SK-N-SH (cell line): ENCODE data around the gene EPX. TPM values are rescaled to one million over a fixed set of nuclear protein-coding genes. Genes with fewer than 3 reads are reported as not detected.

Experiments used
- CTCF ChIA-PET: fragments of 300-600, 350-600 bp; formaldehyde crosslinking; extraction: SDS; loops from one replicate; lab custom pipeline; 2021; lab: Yijun Ruan, JAX
- POLR2A ChIA-PET: fragments of 350-600 bp; sonication (Branson Sonifier 250); formaldehyde crosslinking; extraction: SDS; loops from one replicate; lab custom pipeline; 2020; ENCODE audit warnings: antibody characterized with exemption, inconsistent platforms; lab: Yijun Ruan, JAX
- DNase-seq: peaks from one replicate; pipeline ENCODE4 v3.0.0; 2012
- H2AFZ ChIP-seq: fragments of 200-600 bp; sonication (generic); 2 replicates; pipeline ENCODE4 v1.8.1; 2016; ENCODE audit warnings: antibody characterized with exemption, mild to moderate bottlenecking, low read depth
- H3F3A ChIP-seq: fragments of 200-600 bp; sonication (generic); replicated peaks from 2 replicates; pipeline ENCODE3; 2016; ENCODE audit warnings: antibody characterized with exemption, mild to moderate bottlenecking; ENCODE audit not compliant: insufficient read depth
- H3K27ac ChIP-seq, 2 experiments: fragments of 200-500 bp in 1 of 2; fragments of 200-600 bp in 1 of 2; sonication (Bioruptor generic) in 1 of 2; sonication (generic), shearing (Covaris generic) in 1 of 2; 2 replicates each; pipeline versions ENCODE4 v1.5.1 to v1.6.1; 2014 to 2016; ENCODE audit warnings: low read depth in 2 of 2, inconsistent platforms in 1 of 2, low read length in 1 of 2, mild to moderate bottlenecking in 1 of 2, mixed read lengths in 1 of 2
- H3K27me3 ChIP-seq: fragments of 200-600 bp; sonication (generic), shearing (Covaris generic); 2 replicates; pipeline ENCODE4 v1.6.1; 2016; ENCODE audit warnings: mixed run types; ENCODE audit not compliant: insufficient read depth
- H3K36me3 ChIP-seq, 2 experiments: fragments of 200-500 bp in 1 of 2; fragments of 200-600 bp in 1 of 2; sonication (Bioruptor generic) in 1 of 2; sonication (generic) in 1 of 2; replicated peaks in 1 of 2; 2 replicates each; pipeline versions ENCODE3 to v1.5.1; 2014 to 2016; ENCODE audit warnings: low read length in 1 of 2, mild to moderate bottlenecking in 1 of 2; ENCODE audit not compliant: insufficient read depth in 2 of 2, control insufficient read depth in 1 of 2
- H3K4me1 ChIP-seq, 2 experiments: fragments of 200-500 bp in 1 of 2; fragments of 200-600 bp in 1 of 2; sonication (Bioruptor generic) in 1 of 2; sonication (generic), shearing (Covaris generic) in 1 of 2; 2 replicates each; pipeline versions ENCODE4 v1.5.1 to v1.6.1; 2014 to 2016; ENCODE audit warnings: low read depth in 1 of 2, low read length in 1 of 2, mixed run types in 1 of 2; ENCODE audit not compliant: insufficient read depth in 2 of 2, control insufficient read depth in 1 of 2
- H3K4me2 ChIP-seq: fragments of 200-600 bp; sonication (generic), shearing (Covaris generic); 2 replicates; pipeline ENCODE4 v1.6.1; 2017; ENCODE audit warnings: mixed run types
- H3K4me3 ChIP-seq, 2 experiments: fragments of 200-500 bp in 1 of 2; fragments of 200-600 bp in 1 of 2; sonication (Bioruptor generic) in 1 of 2; sonication (generic), shearing (Covaris generic) in 1 of 2; 2 replicates each; pipeline versions ENCODE4 v1.5.1 to v1.8.1; 2014 to 2016; ENCODE audit warnings: low read depth in 2 of 2, inconsistent platforms in 1 of 2, low read length in 1 of 2, mild to moderate bottlenecking in 1 of 2, mixed read lengths in 1 of 2, moderate library complexity in 1 of 2
- H3K79me2 ChIP-seq: fragments of 200-600 bp; sonication (generic); 2 replicates; pipeline ENCODE4 v1.8.1; 2017; ENCODE audit warnings: mild to moderate bottlenecking; ENCODE audit not compliant: insufficient read depth
- H3K9ac ChIP-seq: fragments of 200-600 bp; sonication (generic); 2 replicates; pipeline ENCODE4 v1.6.1; 2017; ENCODE audit warnings: mixed run types
- H3K9me2 ChIP-seq: fragments of 200-600 bp; sonication (generic); 2 replicates; pipeline ENCODE4 v1.6.1; 2017; ENCODE audit warnings: mixed run types
- H3K9me3 ChIP-seq: fragments of 200-600 bp; sonication (generic); 2 replicates; pipeline ENCODE4 v1.6.1; 2017; ENCODE audit warnings: mixed run types, mild to moderate bottlenecking, moderate library complexity
- H4K20me1 ChIP-seq: fragments of 200-600 bp; sonication (generic); 2 replicates; pipeline ENCODE4 v1.6.1; 2017; ENCODE audit warnings: mild to moderate bottlenecking, mixed run types; ENCODE audit not compliant: insufficient read depth
- CHD2 ChIP-seq: fragments of 150-350 bp; IDR thresholded peaks from 2 replicates; pipeline ENCODE4 v1.6.1; 2018; ENCODE audit warnings: low read length; ENCODE audit not compliant: partially characterized antibody
- FOXM1 ChIP-seq: IDR thresholded peaks from 2 replicates; pipeline ENCODE4 v1.4.0; 2012; ENCODE audit warnings: low read depth, mild to moderate bottlenecking
- GATA2 ChIP-seq: sonication (generic); formaldehyde crosslinking; IDR thresholded peaks from 2 replicates; pipeline ENCODE4 v1.5.0; 2020; ENCODE audit warnings: mild to moderate bottlenecking, missing genetic modification reagents
- MEF2A ChIP-seq: IDR thresholded peaks from 2 replicates; pipeline ENCODE4 v1.4.0; 2012; ENCODE audit warnings: low read depth, borderline replicate concordance
- MXI1 ChIP-seq: IDR thresholded peaks from 2 replicates; pipeline ENCODE4 v1.6.1; 2012; ENCODE audit warnings: mild to moderate bottlenecking, low read depth, low read length, improper control_type of control experiment
- NFIC ChIP-seq: IDR thresholded peaks from 2 replicates; pipeline ENCODE4 v1.4.0; 2012; ENCODE audit warnings: borderline replicate concordance
- POLR2AphosphoS5 ChIP-seq: IDR thresholded peaks from 2 replicates; pipeline ENCODE4 v1.6.1; 2012; ENCODE audit warnings: low read depth, low read length
- RAD21 ChIP-seq: IDR thresholded peaks from 2 replicates; pipeline ENCODE4 v1.6.1; 2012; ENCODE audit warnings: mild to moderate bottlenecking, low read length
- REST ChIP-seq: IDR thresholded peaks from 2 replicates; pipeline ENCODE4 v1.6.1; 2012; ENCODE audit warnings: mild to moderate bottlenecking, low read depth, low read length, moderate library complexity
- SIN3A ChIP-seq: IDR thresholded peaks from 2 replicates; pipeline ENCODE4 v1.6.1; 2012; ENCODE audit warnings: low read depth, mild to moderate bottlenecking, low read length, moderate library complexity, borderline replicate concordance
- USF2 ChIP-seq: fragments of 150-350 bp; IDR thresholded peaks from 2 replicates; pipeline ENCODE4 v1.6.1; 2017; ENCODE audit warnings: antibody characterized with exemption, low read length, low read depth, borderline replicate concordance
- YY1 ChIP-seq: IDR thresholded peaks from 2 replicates; pipeline ENCODE4 v1.4.0; 2012; ENCODE audit warnings: low read depth, mild to moderate bottlenecking
- WGBS: methylation state at CpG from one replicate; pipeline ENCODE4 v1.1.6; 2017; ENCODE audit warnings: low lambda C conversion rate; 5-methylcytosine and 5-hydroxymethylcytosine counted together
- polyA plus RNA-seq, 3 experiments: library from polyadenylated mRNA; depleted of rRNA; stranded (reverse); fragments of >200 nt; gene quantifications; 2 replicates each; pipeline ENCODE4 v1.2.3, GENCODE V29; 2012

The EPX gene
- polyA plus RNA-seq, 1 of the 3 experiments (the other 2 are of a cell fraction): 0.02 TPM

- TF ChIP-seq USF2: no peak
- no peak for TF ChIP-seq GATA2 (CRISPR knock-in tag)
- no peak for TF ChIP-seq NFIC
- no peak for TF ChIP-seq MXI1
- TF ChIP-seq FOXM1: no peak
- TF ChIP-seq, all 33 proteins: peak for 0
Measured at GRCh38 chr17:58158181-58158580, 34.3 kb upstream of the EPX start (continued).

GRCh38 chr17:58161566-58161965 lies 31.0 kb upstream of the EPX start:
- Histone ChIP-seq H3K4me1 (peaks cover 0 to 5% of the 10 kb centered on the region in 2 experiments; a peak in 1 of 4 replicates), H2AFZ (no peak overlapping the region), H3K4me2 (no peak overlapping the region), H3K4me3 (no peak overlapping the region), H3K9me2 (no peaks in the 10 kb centered on the region), H3K9ac (no peak overlapping the region), H3K9me3 (no peaks in the 10 kb centered on the region), H4K20me1 (no peaks in the 10 kb centered on the region), H3F3A (no peaks in the 10 kb centered on the region), H3K27ac (no peak overlapping the region), H3K27me3 (peaks cover 15% of the 10 kb centered on the region; the same call in 1 of the 2 replicates), H3K79me2 (no peaks in the 10 kb centered on the region), H3K36me3 (no peaks in the 10 kb centered on the region)
- no peak for DNase-seq
- ChIA-PET POLR2A (no interaction called here), CTCF (interaction anchor here (0.6 to 1.5 kb wide), 3 partner anchors 9 to 49 kb away, joined by 3 to 5 read pairs (median 3); no protein-coding TSS in a partner anchor)
- TF ChIP-seq POLR2AphosphoS5 (no peak), USF2 (no peak), SIN3A (no peak), GATA2 (CRISPR knock-in tag) (no peak), RAD21 (no peak), CHD2 (no peak), MEF2A (no peak)
- WGBS: 13% methylated on average over 3 of the region's 3 CpGs

GRCh38 chr17:58165981-58166380 lies 26.5 kb upstream of the EPX start:
- Histone ChIP-seq H3K27me3 (peaks cover 5% of the 10 kb centered on the region; the same call in 1 of the 2 replicates), H3K79me2 (no peaks in the 10 kb centered on the region), H4K20me1 (no peaks in the 10 kb centered on the region), H3K4me2 (no peak overlapping the region), H3K4me3 (no peak overlapping the region), H3K4me1 (no peaks in the 10 kb centered on the region), H3K27ac (no peak overlapping the region), H2AFZ (no peak overlapping the region), H3K9me2 (no peaks in the 10 kb centered on the region), H3F3A (no peaks in the 10 kb centered on the region), H3K36me3 (no peaks in the 10 kb centered on the region), H3K9ac (no peak overlapping the region), H3K9me3 (no peaks in the 10 kb centered on the region)
- no peak for DNase-seq
- TF ChIP-seq YY1 (no peak), REST (peak; percentile 88)
- POLR2A ChIA-PET: no interaction called here
- WGBS: 4% methylated on average over 2 of the region's 2 CpGs
- CTCF ChIA-PET: interaction anchor here (0.9 to 1.9 kb wide), 4 partner anchors 8 to 282 kb away, joined by 3 to 5 read pairs (median 4); no protein-coding TSS in a partner anchor
